NK-92 (cell line): ENCODE measurements around the gene ADAMTS15.

ENCODE experiments used
- DNase-seq: peaks from one replicate; lab custom pipeline; 2025; ENCODE audit not compliant: unreplicated experiment; lab: John Stamatoyannopoulos, UW

Gene ADAMTS15

DNA sequence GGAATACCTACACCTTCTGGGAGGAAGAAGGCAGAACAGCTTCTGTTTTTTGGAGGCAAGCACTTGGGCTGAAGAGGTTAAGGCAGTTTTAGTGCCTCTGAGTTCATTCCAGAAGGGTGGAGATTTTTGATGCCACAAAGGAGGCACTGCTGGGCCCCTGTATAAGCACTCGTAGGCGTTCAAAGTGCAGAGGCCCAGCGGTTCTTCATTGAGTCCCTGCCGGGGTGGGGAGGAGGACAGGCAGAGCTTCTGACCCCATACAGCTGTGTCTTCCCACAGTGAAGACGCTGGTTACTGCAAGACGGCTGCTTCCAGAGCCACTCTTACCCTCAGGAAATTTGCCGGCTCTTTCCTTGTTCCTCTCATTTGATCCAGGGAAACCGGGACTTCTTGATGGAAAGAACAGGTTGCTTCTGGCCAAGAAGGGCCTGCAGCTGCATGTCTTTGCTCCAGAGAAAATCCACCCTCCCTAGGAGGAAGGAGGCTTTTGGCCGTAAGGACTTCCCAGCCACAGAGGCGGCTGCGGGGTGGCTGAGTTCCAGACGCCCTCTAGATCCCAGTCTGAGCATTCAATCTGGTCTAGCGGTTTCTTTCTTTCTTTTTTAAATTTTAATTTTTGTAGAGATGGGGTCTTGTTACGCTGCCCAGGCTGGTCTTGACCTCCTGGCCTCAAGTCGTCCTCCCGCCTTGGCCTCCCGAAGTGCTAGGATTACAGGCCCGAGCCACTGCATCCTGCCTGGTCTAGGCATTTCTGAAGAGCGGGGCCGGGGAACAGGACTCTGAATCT, 9.4 kb downstream of the ADAMTS15 start:
- no peak for DNase-seq

DNA sequence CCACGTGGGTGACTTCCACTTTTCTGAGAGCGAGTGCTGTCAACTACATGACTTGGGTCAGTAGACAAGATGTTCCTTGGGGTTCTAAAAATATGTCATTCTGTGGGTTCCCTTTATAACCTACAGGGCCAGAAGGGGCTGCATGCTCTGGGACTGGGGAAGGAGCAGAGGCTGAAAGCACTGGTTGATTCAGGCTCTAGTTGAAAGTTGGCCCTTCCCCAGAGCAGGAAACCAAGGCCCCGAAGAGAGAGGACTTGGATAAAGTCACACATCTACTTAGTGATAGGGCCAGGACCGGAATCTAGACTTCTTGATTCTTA, 9.9 kb downstream of the ADAMTS15 start:
- no peak for DNase-seq

GRCh38 chr11:130459521-130459920, 11.1 kb downstream of the ADAMTS15 start:
- DNase-seq, result no peak

GRCh38 chr11:130462101-130462885, 13.8 kb downstream of the ADAMTS15 start:
- DNase-seq, result no peak

- no peak for DNase-seq
Observed at GRCh38 chr11:130462931-130463330, 14.5 kb downstream of the ADAMTS15 start.

DNA sequence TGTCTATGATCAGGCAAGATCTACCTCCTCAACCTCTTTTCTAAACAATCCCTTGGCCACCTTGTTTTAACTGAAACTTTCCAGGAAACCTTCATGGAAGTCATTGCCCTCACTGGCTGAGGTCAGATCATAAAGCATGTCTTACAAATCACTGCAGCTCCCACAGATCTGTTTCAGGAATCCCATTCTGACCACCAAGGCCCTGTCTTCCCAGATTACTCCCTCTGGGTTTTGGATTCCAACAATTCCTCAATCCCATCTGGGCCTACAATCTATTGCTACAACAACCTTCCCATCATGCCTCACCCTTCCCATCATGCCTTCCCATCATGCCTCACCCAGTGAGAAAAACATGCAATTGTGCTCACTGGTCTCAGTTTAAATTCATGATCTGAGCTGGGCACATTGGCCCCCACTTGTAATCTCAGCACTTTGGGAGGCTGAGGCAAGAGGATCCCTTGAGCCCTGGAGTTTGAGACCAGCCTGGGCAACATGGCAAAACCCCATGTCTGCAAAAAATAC, 15.9 kb downstream of the ADAMTS15 start:
- DNase-seq, result no peak

- no peak for DNase-seq
Observed at GRCh38 chr11:130465263-130465662, 16.8 kb downstream of the ADAMTS15 start.

GRCh38 chr11:130467116-130467900, 18.9 kb downstream of the ADAMTS15 start:
- DNase-seq, result no peak

GRCh38 chr11:130469181-130469580, 20.7 kb downstream of the ADAMTS15 start:
- no peak for DNase-seq

DNA sequence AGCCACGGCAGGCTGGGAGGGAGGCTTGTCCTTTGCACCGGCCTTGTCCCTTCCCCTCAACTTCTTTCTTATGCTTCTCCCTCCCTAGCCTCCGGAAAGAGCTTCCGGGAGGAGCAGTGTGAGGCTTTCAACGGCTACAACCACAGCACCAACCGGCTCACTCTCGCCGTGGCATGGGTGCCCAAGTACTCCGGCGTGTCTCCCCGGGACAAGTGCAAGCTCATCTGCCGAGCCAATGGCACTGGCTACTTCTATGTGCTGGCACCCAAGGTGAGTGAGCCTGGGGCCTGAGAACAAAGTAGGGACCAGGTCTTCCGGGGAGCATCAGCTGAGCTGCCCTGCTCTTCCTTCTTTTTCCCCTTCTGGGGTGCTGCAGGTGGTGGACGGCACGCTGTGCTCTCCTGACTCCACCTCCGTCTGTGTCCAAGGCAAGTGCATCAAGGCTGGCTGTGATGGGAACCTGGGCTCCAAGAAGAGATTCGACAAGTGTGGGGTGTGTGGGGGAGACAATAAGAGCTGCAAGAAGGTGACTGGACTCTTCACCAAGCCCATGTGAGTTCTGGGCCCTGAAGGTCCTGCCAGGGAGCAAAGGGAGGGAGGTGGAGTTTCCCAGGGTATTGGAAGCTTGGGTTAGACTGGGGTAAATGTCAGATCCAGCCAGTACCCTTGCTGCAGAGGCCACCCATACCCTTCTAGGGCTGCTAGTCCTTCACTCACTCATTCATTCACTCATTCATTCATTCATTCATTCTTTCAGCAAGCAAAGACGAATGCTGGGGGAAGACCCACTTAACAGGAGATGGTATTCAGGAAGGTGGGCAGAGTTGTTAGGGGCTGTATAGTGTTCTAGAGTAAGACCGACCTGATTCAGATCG, 22.6 kb downstream of the ADAMTS15 start:
- no peak for DNase-seq

- no peak for DNase-seq
Observed at GRCh38 chr11:130471731-130472433, 23.4 kb downstream of the ADAMTS15 start.

GRCh38 chr11:130472434-130472961, 24.1 kb downstream of the ADAMTS15 start:
- no peak for DNase-seq

- DNase-seq, result no peak
Observed at GRCh38 chr11:130473056-130473794, 24.8 kb downstream of the ADAMTS15 start.

DNA sequence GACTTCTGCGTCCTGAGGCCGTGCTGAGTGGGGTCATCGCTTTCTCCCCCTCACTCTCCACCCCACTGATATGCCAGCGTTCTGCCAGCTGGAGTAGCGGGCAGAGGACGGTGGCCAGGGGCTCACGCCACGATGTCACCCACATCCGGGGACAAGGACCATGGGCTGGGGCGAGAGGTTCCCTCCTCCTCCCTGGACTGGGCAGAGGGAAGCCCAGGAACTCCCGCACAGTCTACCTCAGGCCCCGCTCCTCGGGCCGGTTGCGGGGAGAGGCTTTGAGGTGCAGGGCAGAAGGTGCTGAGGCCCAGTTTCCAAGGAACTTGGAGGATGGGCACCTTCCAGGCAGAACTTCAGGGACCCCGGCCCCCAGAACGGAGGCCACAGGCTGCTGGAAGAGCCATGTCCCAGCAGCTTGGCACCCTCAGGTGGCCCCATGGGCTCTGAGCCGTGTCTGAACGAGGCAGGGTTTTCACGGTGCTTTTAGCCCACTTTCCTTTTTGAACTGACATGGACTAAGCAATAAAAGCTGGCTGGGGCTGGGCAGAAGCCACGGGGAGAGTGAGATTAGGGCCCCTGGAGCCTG, 25.4 kb downstream of the ADAMTS15 start:
- DNase-seq, result no peak

GRCh38 chr11:130474637-130475400, 26.4 kb downstream of the ADAMTS15 start:
- no peak for DNase-seq

GRCh38 chr11:130475426-130476053, 27.1 kb downstream of the ADAMTS15 start:
- no peak for DNase-seq

DNA sequence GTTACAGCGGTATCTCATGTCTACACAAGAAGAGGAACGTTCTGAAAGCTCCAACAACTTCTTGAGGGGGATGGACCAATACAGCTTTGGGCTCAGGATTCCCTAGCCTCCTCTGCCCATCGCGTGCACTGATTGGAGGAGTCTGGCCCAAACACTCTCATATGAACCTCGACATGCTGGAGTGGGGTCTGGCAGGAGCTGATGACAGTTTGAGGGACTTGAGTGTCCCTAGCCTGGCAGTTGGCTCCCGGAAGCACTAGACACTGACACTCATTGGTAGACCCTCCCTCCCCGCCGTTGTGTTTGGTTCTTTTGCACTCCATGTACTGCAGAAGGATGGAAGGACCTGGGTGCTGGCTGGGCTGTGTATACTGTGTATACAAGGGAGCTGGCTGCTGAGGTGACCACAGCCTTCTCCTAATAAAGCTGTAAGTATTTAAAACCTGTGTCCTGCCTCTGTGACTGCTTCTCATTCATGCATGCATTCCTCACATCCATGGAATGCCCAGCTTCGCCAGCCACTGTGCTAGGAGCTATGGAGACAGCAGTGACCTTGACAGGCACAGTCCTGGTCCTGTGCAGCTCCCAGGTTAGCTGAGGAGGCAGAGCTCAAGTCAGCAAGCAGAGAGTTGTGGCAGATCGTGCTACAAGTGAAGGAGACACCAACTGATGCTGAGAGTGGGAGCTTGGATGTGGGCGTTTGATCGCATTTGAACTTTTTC, 27.9 kb downstream of the ADAMTS15 start:
- DNase-seq, result no peak
